Measurements from ENCODE around the gene SP6. TPM values are rescaled to one million over a fixed set of nuclear protein-coding genes. Genes with fewer than 3 reads are reported as not detected.

Gene SP6
- total and polyA plus RNA-seq, 2 of the 4 experiments (the other 2 are of a cell fraction): under 0.01 to 0.31 TPM

DNA sequence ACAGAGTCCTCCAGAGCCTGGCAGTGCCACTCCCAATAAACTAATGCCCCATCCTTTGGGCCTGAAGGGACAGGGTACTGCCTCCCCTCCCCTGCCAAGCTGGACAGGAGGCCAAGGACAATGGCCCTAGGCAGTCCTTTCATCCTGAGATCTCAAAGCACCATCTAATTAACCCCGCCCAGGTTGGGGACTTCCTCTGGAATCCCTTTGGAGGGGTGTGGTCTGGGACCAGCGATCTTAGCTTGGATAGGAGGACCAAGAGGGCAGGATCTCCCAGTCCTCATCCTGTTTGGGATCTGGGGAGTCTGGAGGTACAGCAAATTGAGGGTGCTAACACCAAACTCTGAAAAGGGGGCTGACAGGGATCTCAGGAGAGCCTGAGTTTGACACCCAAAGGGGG, 18.2 kb upstream of the SP6 start:
- no peaks in the 10 kb centered on the region for H3K9me1 ChIP-seq (ENCODE audit: insufficient read depth, low read length)
- ChIA-PET POLR2A (ENCODE audit: unreplicated experiment) (no interaction called here), CTCF (no interaction called here)
- no peak overlapping the region for H3K4me3 ChIP-seq (ENCODE audit: insufficient read depth, low read depth, low read length)
- no peak overlapping the region for H2BK20ac ChIP-seq (ENCODE audit: low read depth, low read length)
- DNase-seq (no peak), ATAC-seq (ENCODE audit: low read depth) (no peak)
- no peaks in the 10 kb centered on the region for H4K20me1 ChIP-seq (ENCODE audit: insufficient read depth, low read length)
- H2AK5ac ChIP-seq (ENCODE audit: low read depth, low read length): no peak overlapping the region
- in situ Hi-C loops (cut with MboI; ENCODE audit: low sequenced_read_pairs): no loop called here
- dilution Hi-C loops (cut with HindIII; ENCODE audit: low sequenced_read_pairs, unreplicated experiment): no loop called here
- no peaks in the 10 kb centered on the region for H3K36me3 ChIP-seq (ENCODE audit: control insufficient read depth, insufficient read depth, low read length)
- H2BK120ac ChIP-seq (ENCODE audit: low read depth, low read length): 0 out of 2 replicates have a peak overlapping the region, but pooled peaks have one; percentile 8
- no peak overlapping the region for H3K23ac ChIP-seq (ENCODE audit: low read depth, low read length)
- H2AFZ ChIP-seq (replicated peaks; ENCODE audit: low read length, poor library complexity): no peak overlapping the region
- H3K18ac ChIP-seq (ENCODE audit: low read depth, low read length): no peak overlapping the region
- BruUV-seq (replicated peaks): no TSS peak
- TF ChIP-seq MXI1 (IDR thresholded peaks at IDR 0.05; ENCODE audit: borderline replicate concordance, low read depth, low read length) (no peak), RFX5 (IDR thresholded peaks at IDR 0.05; ENCODE audit: low read depth, low read length) (no peak), MAFK (IDR thresholded peaks at IDR 0.05; ENCODE audit: low read depth, low read length) (no peak), SMC3 (IDR thresholded peaks at IDR 0.05; ENCODE audit: low read depth, low read length) (no peak), POLR2A (IDR thresholded peaks at IDR 0.05; ENCODE audit: low read depth, low read length) (no peak), RAD21 (IDR thresholded peaks at IDR 0.05; ENCODE audit: low read length) (no peak), FOS (IDR thresholded peaks at IDR 0.05; ENCODE audit: low read depth, low read length) (no peak), CEBPB (IDR thresholded peaks at IDR 0.05; ENCODE audit: low read depth, low read length) (no peak)
- TF ChIP-seq, protein P1, sequence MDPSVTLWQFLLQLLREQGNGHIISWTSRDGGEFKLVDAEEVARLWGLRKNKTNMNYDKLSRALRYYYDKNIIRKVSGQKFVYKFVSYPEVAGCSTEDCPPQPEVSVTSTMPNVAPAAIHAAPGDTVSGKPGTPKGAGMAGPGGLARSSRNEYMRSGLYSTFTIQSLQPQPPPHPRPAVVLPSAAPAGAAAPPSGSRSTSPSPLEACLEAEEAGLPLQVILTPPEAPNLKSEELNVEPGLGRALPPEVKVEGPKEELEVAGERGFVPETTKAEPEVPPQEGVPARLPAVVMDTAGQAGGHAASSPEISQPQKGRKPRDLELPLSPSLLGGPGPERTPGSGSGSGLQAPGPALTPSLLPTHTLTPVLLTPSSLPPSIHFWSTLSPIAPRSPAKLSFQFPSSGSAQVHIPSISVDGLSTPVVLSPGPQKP (IDR thresholded peaks at IDR 0.05; ENCODE audit: borderline replicate concordance, low read depth, low read length): no peak
- TF ChIP-seq, protein P2, sequence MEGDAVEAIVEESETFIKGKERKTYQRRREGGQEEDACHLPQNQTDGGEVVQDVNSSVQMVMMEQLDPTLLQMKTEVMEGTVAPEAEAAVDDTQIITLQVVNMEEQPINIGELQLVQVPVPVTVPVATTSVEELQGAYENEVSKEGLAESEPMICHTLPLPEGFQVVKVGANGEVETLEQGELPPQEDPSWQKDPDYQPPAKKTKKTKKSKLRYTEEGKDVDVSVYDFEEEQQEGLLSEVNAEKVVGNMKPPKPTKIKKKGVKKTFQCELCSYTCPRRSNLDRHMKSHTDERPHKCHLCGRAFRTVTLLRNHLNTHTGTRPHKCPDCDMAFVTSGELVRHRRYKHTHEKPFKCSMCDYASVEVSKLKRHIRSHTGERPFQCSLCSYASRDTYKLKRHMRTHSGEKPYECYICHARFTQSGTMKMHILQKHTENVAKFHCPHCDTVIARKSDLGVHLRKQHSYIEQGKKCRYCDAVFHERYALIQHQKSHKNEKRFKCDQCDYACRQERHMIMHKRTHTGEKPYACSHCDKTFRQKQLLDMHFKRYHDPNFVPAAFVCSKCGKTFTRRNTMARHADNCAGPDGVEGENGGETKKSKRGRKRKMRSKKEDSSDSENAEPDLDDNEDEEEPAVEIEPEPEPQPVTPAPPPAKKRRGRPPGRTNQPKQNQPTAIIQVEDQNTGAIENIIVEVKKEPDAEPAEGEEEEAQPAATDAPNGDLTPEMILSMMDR (conservative IDR thresholded peaks at IDR 0.05; ENCODE audit: low read depth, low read length): no peak
- intact Hi-C loops (cut with micrococcal nuclease): no loop called here
- H3K9ac ChIP-seq (ENCODE audit: low read depth, low read length): no peak overlapping the region
- no peak overlapping the region for H2BK15ac ChIP-seq (ENCODE audit: low read depth, low read length)
- H4K8ac ChIP-seq (ENCODE audit: low read depth in 2 of 2, low read length in 2 of 2): no peak overlapping the region
- H3K4me2 ChIP-seq (ENCODE audit: low read depth, low read length): no peak overlapping the region
- no peak overlapping the region for H3K56ac ChIP-seq (ENCODE audit: extremely low read depth, insufficient read depth, low read length)
- no peaks in the 10 kb centered on the region for H3K9me3 ChIP-seq (ENCODE audit: control insufficient read depth, insufficient read depth, low read length)
- WGBS, 2 experiments (ENCODE audit: extremely low coverage in 2 of 2, insufficient read length in 1 of 2): no CpG with 5 or more reads among the region's 2 CpGs
- peaks cover 50% of the 10 kb centered on the region for H3K27me3 ChIP-seq (ENCODE audit: control insufficient read depth, insufficient read depth, low read length)
- no peak overlapping the region for H3K4ac ChIP-seq (ENCODE audit: low read depth, low read length)
- H4K5ac ChIP-seq (ENCODE audit: low read depth, low read length): no peak overlapping the region
- H3K14ac ChIP-seq (replicated peaks; ENCODE audit: low read depth, low read length): no peak overlapping the region
- no peak overlapping the region for H2AK9ac ChIP-seq (replicated peaks; ENCODE audit: low read depth, low read length, poor library complexity)
- no peak overlapping the region for H2BK5ac ChIP-seq (ENCODE audit: low read depth, low read length, poor library complexity, severe bottlenecking)
- H3K27ac ChIP-seq (ENCODE audit: insufficient read depth, low read length): no peak overlapping the region
- H3K4me1 ChIP-seq (ENCODE audit: control insufficient read depth, insufficient read depth, low read length): peaks cover 2% of the 10 kb centered on the region; the same call in 1 of the 2 replicates
- H4K91ac ChIP-seq (ENCODE audit: insufficient read depth, low read depth, low read length): no peak overlapping the region
- H3K79me1 ChIP-seq (ENCODE audit: low read depth in 1 of 2, low read length in 2 of 2): no peaks in the 10 kb centered on the region
